Measurements from ENCODE around the gene SLC7A4. TPM values are rescaled to one million over a fixed set of nuclear protein-coding genes. Genes with fewer than 3 reads are reported as not detected.

SLC7A4 gene
- total RNA-seq, 1 donor from 2014 or later = 0.93 TPM

GRCh38 chr22:20991252-20992055, 40.9 kb downstream of the SLC7A4 start:
- H3K4me1 Mint-ChIP-seq (ENCODE audit: low read depth, unreplicated experiment) = no peaks in the 10 kb centered on the region

GRCh38 chr22:20990184-20991180, 41.9 kb downstream of the SLC7A4 start:
- no peak overlapping the region for H3K9ac ChIP-seq (ENCODE audit: low read length)
- Mint-ChIP-seq H3K9me3 (ENCODE audit: unreplicated experiment) (no peaks in the 10 kb centered on the region), H3K27me3 (ENCODE audit: low read depth, unreplicated experiment) (no peaks in the 10 kb centered on the region), H3K4me1 (ENCODE audit: low read depth, unreplicated experiment) (no peaks in the 10 kb centered on the region), H3K4me3 (ENCODE audit: unreplicated experiment) (no peak overlapping the region), H3K27ac (ENCODE audit: unreplicated experiment) (no peak overlapping the region), H3K36me3 (ENCODE audit: low read depth, unreplicated experiment) (peaks cover 9% of the 10 kb centered on the region)
- DNase-seq (ENCODE audit: low read depth) (peak; percentile 11), FAIRE-seq (no peak)
- peaks cover 6% of the 10 kb centered on the region for H3K4me1 ChIP-seq (ENCODE audit: insufficient read depth, low read length)
- H3K9me3 ChIP-seq (ENCODE audit: insufficient read depth, low read depth, low read length) = no peaks in the 10 kb centered on the region
- no peak overlapping the region for H3K4me2 ChIP-seq (ENCODE audit: low read length)
- no peak overlapping the region for H3K27ac ChIP-seq (ENCODE audit: low read depth, low read length)
- TF ChIP-seq EZH2 (IDR thresholded peaks at IDR 0.05; ENCODE audit: insufficient read depth, low read length) (no peak), CTCF (IDR thresholded peaks at IDR 0.05; ENCODE audit: insufficient read depth, low read depth, low read length) (no peak)
- no peaks in the 10 kb centered on the region for H3K27me3 ChIP-seq (ENCODE audit: insufficient read depth, low read length)
- H3K36me3 ChIP-seq (ENCODE audit: insufficient read depth, low read length) = peaks cover under 1% of the 10 kb centered on the region
- no peak overlapping the region for H2AFZ ChIP-seq (ENCODE audit: low read depth, low read length)
- H3K79me2 ChIP-seq (ENCODE audit: insufficient read depth, low read length) = no peaks in the 10 kb centered on the region
- no peak overlapping the region for H3K4me3 ChIP-seq (ENCODE audit: insufficient read depth, low read depth, low read length)
- H4K20me1 ChIP-seq (ENCODE audit: insufficient read depth, low read length) = peaks cover 18% of the 10 kb centered on the region

More at GRCh38 chr22:20991252-20992055, 40.9 kb downstream of the SLC7A4 start:
- H3K27me3 ChIP-seq (ENCODE audit: insufficient read depth, low read length) = no peaks in the 10 kb centered on the region
- no peak for TF ChIP-seq CTCF (IDR thresholded peaks at IDR 0.05; ENCODE audit: insufficient read depth, low read depth, low read length)
- TF ChIP-seq EZH2 (IDR thresholded peaks at IDR 0.05; ENCODE audit: insufficient read depth, low read length) = no peak
- no peaks in the 10 kb centered on the region for H3K79me2 ChIP-seq (ENCODE audit: insufficient read depth, low read length)
- no peak for DNase-seq (ENCODE audit: low read depth)
- H3K9ac ChIP-seq (ENCODE audit: low read length) = no peak overlapping the region
- no peaks in the 10 kb centered on the region for H3K36me3 ChIP-seq (ENCODE audit: insufficient read depth, low read length)
- no peak overlapping the region for H3K4me3 Mint-ChIP-seq (ENCODE audit: unreplicated experiment)
- H3K4me1 ChIP-seq (ENCODE audit: insufficient read depth, low read length) = peaks cover 6% of the 10 kb centered on the region
- H3K9me3 ChIP-seq (ENCODE audit: insufficient read depth, low read depth, low read length) = no peaks in the 10 kb centered on the region
- FAIRE-seq = no peak
- H3K27ac ChIP-seq (ENCODE audit: low read depth, low read length) = no peak overlapping the region
- no peak overlapping the region for H3K4me3 ChIP-seq (ENCODE audit: insufficient read depth, low read depth, low read length)
- no peaks in the 10 kb centered on the region for H3K27me3 Mint-ChIP-seq (ENCODE audit: low read depth, unreplicated experiment)
- H4K20me1 ChIP-seq (ENCODE audit: insufficient read depth, low read length) = peaks cover 14% of the 10 kb centered on the region
- H3K4me2 ChIP-seq (ENCODE audit: low read length) = no peak overlapping the region
- no peak overlapping the region for H3K27ac Mint-ChIP-seq (ENCODE audit: unreplicated experiment)
- H3K9me3 Mint-ChIP-seq (ENCODE audit: unreplicated experiment) = no peaks in the 10 kb centered on the region
- peaks cover 12% of the 10 kb centered on the region for H3K36me3 Mint-ChIP-seq (ENCODE audit: low read depth, unreplicated experiment)
- no peak overlapping the region for H2AFZ ChIP-seq (ENCODE audit: low read depth, low read length)

All from astrocyte (in vitro differentiated cells and primary cell).